NCI-H2196 treated with DMSO at 0.1 percent for 48 hours (cell line): ENCODE data around the gene ULBP2.

Experiments
- DNase-seq: peaks from one replicate; lab custom pipeline; 2025; ENCODE audit not compliant: unreplicated experiment; lab: John Stamatoyannopoulos, UW

The ULBP2 gene, protein sequence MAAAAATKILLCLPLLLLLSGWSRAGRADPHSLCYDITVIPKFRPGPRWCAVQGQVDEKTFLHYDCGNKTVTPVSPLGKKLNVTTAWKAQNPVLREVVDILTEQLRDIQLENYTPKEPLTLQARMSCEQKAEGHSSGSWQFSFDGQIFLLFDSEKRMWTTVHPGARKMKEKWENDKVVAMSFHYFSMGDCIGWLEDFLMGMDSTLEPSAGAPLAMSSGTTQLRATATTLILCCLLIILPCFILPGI

DNA sequence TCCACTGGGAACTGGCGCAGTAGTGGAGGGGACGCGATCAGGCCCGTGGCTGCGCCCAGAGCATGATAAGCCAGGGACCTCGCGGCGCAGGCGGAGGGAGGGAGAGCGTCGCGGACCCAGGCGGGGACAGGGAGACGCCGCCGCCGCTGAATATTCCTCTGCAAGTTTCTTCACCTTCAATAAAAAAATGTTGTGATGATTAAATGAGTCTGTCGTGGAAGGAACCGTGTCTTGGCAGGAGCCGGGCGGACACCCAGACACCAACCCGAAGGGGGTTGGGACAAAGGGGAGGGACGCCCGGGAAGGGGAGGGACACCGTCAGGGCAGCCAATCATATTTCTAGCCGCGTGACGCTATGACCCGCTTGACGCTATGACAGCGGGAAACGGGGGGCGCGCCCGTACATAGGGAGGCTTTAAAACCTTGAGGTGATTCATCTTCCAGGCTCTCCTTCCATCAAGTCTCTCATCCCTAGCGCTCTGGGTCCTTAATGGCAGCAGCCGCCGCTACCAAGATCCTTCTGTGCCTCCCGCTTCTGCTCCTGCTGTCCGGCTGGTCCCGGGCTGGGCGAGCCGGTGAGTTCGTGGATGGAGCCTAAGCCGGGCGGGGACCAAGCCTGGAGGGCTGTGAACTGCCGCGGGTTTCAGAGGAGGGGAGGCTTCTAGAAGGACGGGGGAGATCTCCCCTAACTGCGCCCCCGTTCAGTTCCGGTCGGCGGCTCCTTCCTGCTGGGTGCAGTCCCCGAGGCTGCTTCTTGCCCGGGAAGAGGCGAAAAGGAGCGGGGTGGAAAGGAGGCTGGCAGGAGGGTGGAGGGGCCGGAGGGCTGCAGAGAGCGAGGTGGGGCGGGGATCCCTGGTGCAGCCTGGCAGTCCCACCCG lies at the start of gene ULBP2:
Gene ULBP2 (plus strand): TSS at position 432 of the 878 bp plus-strand sequence. CDS start 59 bp downstream, at position 491.
- peak; percentile 61 for DNase-seq

DNA sequence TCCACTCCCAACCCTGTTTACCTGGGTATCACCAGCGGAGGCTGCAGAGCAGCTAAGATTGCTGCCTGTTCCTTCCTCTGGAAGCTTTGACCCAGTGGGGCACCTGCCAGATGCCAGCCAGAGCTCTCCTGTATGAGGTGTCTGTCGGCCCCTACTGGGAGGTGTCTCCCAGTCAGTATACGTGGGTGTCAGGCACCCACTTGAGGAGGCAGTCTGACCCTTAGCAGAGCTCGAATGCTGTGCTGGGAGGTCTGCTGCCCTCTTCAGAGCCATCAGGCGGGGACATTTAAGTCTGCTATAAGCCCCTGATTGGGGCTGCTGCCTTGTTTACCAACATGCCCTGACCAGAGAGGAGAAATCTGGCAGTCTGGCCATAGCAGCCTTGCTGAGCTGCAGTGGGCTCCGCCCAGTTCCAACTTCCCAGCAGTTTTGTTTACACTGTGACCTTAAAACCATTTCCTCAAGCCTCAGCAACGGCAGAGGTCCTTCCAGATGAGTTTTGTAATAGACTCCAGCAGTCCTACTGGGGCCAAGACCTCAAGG lies 46.7 kb upstream of the ULBP2 start:
- no peak for DNase-seq

DNA sequence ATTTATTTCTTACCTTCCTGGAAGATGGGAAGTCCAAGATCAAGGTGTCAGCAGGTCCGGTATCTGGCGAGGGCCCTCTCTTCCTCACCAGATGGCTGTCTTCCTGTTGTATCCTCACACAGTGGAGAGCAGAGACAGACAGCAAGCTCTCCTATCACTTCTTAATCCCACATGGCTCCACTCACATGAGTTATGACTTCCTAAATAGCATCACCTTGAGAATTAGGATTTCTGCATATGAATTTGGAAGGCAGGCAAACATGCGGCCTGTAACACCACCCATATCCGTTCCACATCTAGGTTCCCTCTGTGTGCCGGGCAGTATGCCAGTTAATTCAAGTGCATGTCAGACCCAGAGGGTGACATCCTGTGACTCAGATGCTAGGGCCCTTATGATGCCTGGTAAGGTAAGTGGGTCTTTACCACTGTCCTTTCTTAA lies 46.0 kb upstream of the ULBP2 start:
- DNase-seq, result no peak

DNA sequence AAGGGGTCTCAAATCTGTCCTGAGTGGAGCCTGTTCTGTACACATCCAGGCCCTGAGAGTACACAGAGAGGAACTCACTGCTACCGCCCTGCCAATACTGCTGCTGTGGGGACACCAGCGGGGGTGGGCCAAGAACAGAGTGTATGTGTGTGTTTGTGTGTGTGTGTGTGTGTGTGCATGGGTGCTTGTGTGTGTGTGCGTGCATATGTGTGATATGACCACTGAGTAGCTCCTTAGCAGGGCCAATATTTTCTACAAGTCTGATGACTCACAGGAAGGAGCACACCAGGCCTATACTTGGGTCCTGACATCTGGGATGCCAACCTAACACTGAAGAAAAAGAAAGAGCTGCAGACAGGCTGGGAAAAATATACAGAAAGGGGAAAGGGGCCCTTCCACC lies 45.3 kb upstream of the ULBP2 start:
- DNase-seq, result no peak

DNA sequence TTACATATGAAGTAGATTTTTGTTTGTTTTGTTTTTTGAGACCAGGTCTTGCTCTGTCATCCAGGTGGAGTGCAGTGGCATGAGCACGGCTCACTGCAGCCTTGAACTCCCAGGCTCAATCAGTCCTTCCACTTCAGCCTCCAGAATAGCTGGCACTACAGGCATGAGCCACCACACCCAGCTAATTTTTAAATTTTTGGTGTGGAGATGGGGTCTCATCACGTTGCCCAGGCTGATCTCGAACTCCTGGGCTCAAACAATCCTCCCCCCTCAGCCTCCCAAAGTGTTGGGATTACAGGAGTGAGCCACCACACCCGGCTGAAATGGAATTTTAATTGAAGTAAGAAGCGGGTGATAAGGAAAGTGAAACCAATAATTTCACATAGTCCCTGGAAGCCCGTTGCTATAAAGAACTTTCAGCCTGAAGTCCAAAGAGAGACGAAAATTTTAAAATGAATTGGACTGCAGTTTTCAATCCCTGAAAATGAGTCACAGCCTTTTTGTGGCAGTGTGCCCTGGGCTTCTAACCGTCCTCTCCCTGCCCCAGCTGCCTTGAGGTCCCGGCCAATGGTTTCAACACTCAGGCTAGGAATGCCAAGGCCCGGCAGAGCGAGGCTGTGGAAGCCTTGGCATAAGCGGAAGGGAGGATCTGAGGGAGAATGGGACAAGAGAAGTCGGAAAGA lies 44.7 kb upstream of the ULBP2 start:
- DNase-seq, result no peak

DNA sequence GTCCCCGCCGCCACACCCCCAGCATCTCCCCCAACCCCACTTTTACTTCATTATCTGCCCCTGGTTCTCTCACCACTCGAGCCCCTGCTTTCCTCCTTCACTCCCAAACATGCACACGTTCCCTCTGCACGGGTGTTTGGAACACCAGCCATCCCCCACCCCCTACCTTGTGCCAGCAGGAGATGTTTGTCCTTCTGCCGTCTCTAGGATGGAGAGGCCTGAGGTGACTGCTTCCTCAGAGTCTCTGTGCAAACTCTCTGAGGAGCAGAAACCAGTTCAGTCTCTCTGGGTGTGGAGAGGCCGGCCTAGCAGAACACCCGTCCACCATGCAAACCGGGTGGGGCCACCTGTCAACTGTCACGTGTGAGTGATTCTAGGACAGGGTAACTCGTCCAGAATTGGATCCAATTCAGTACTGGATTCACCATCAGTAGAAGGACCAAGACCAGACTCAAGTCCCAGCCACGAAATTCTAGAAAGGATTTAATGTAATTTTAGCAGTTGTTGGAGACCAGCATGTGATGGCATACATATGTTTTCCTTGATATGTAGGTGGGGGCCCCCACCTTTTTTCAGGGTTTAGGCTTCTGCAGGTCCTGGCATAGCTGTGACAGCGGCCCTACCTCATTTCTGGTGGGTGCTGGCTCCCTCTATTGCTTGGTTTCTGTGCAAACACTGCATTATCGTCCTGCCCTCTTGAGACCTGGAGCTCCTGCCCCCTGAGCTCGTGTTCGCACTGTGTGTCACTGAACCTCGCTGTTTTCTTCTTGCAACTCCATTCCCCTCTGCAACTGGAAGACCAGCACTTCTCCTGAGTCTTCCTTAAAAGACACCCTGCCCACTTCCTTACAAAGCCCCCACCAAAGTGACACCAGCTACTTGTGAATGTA lies 43.7 kb upstream of the ULBP2 start, which contains the start of gene RAET1E:
Gene RAET1E (minus strand): TSS at position 259 of the 890 bp plus-strand sequence. CDS start 7,212 bp downstream, outside the sequence.
- DNase-seq, result no peak

DNA sequence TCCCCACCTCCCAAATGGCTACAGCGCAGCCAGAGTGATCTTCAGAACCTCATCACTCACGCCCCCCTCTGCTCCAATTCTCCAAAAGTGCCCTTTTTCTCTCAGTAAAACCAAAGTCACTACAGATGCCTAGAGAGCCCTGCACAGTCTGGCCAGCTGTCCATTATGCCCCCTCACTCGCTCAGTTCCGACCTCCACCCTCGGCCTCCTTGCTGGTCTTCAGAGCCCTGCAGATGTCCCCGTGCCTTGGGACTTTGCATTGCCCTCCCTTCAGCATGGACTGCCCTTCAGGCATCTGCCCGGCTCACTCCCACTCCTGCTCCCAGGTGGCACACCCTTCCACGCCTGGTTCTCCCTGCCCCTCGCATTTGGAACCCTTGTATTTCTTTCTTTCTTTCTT lies 42.8 kb upstream of the ULBP2 start:
- DNase-seq, result no peak

DNA sequence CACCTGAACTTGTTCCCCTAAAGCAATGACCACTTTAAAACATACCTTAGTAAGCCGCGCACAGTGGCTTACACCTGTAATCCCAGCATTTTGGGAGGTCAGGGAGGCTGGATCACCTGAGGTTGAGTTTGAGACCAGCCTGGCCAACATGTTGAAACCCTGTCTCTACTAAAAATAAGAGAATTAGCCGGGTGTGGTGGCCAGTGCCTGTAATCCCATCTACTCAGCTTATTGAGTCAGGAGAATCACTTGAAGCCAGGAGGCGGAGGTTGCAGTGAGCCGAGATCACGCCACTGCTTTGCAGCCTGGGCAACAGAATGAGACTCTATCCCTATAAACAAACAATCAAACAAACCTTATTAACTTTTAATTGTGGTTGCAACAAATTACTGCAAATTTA lies 42.3 kb upstream of the ULBP2 start:
- no peak for DNase-seq

DNA sequence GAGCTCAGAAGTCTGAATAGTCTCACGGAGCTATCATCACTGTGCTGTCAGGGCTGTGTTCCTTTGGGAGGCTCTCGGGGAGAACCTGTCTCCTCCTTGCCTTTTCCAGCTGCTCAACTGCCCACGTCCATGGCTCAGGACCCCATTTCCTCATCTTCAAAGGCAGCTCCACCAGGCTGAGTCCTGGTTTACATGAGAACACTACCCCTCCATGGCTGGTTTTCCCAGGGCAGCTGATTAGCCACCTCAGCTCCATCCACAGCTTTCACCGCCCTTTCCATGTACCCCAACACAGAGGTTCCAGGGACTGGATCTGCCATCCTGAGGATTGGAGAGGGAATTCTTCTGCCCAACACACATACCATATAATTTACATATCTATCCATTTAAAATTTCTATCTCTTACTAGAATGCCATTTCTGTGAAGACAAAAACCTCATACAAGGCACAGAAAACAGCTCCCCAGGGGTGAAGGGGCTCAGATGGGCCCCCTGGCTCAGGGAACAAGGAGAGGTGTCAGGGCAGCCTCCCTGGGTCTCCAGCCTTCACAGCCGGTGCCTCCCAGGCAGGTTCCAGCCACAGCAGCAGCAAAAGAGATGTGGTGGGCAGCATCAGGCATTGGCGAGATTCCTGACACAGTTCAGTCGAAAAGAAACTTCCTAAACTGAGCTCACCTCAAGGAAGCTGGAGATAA lies 41.7 kb upstream of the ULBP2 start:
- DNase-seq, result no peak

DNA sequence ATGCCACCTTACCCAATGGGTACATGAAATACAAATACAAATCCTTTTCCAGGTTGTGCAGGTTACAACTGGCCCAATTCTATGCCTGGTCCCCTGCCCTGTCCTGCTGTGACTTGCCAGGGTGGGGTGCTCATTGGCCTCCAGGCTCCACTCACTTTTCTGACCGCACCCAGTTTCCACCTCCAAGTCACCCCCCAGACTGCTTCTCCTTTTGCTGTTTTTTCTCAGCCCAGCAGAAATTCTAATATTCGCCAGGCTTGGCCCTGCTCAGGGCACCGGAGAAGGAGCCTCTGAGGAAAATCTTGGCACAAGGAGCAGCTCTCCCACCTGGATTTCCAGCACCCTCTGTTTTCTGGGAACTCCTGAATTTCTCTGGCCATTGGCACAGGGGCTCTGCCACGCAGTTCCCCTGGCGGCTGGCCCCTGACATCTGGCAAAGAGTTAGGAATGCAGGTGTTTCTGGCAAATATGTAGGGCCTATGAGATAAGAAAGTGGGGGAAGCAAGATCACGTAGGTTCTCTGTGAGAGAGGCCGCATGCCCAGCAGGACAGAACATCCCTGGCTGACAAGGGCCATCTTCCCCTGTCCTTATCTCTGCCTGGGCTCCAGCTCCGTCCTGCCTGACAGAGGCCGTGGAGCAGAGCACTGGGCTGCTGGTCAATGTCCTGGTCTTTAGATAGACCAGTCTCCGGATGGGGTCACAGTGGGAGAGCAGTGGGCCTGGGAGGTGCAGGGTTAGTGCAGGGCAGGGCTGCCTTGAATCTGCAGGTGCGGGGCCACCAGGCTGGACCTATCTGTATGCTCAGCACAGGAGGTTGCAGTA lies 41.0 kb upstream of the ULBP2 start:
- no peak for DNase-seq

DNA sequence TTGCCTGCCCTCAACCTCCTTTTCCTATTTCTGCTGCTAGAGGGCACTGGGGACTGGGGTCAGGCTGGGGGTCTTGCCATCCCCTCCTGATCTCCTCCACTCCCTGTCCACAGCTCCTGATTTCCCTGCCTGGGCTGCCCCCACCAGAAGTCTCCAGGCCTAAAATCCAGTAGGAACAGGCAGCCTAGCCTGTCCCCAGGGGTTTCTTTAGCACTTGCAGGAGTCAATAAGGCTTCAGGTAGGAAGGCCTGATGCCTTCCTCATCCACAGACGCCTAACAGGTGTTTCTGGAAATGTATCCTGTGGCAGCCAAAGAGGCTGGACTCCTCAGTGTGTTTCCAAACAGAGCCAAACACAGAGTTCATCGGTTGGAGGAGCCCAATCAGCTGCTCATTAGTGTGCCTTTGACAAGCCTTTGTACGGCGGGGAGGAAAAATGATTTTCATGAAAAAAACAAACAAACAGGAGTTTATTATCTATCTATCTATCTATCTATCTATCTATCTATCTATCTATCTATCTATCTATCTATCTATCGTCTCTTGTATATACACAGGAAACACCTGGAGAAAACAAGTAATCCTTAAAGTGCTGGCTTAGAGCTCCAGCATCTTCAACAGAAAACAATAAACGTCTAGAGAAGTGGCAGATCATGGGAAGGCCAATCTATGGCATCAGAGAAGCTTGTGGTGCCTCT lies 40.2 kb upstream of the ULBP2 start:
- DNase-seq, result no peak

DNA sequence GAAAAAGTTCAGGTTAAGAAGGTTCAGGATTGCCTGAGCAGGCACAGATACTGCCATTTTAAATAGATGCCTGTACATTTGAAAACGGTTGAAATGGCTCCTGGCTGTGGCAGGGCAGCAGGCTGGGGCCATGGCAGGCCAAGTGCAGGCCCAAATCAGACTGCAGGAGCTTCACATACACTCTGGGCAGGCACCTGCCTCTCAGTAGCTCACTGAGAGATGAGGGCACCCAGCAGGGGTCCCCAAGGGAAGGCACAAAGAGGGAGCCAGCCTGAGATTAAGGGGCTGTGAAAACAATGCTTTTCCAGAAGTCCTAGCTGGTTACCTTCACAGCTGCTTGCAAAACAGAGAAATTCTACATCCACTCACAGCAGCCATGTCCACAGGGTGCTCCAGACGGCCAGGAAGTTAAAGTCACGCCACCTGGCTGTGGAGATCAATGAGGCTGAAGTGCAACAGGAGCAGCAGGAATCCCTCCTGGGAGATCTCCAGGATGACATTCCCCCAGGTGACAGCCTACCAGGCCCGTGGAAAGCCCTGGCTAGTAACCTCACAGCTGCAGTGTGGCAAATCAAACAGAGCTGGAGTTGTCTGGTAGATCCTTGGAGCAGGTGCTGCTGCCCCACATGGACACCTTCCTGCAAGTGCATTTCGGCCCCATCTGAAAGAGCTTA lies 37.7 kb upstream of the ULBP2 start:
- DNase-seq, result no peak

DNA sequence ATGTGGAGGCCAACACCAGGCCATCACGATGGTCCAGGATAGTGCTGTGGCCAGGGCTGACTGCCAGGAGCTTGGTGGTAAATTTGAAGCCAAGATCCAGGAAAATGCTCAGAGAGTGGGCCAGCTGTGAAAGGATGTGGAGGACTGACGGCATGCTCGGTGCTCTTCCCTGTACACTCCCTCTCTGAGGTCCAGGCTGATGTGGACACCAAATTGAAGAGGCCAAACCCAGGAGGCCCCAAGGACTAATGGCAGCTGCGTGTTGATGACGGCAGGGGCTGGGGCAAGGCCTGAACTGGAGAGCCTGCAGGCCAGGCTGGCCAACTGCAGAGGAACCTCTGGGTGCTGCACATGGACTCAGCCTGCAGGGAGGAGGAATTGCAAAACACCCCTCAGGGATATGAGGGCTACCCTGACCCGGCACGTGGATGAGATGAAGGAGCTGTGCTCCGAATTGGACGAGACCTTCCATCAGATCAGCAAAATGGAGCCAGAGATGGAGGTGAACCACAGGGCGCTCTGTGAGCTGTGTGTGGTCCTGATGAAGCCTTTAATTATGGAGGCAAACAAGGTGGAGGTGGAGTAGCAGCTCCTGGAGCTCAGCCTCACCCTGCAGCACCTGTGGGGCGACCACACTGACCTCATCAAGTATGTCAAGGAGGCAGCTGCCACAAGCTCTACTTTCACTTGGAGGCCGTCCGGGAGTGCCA lies 37.0 kb upstream of the ULBP2 start:
- DNase-seq, result no peak

DNA sequence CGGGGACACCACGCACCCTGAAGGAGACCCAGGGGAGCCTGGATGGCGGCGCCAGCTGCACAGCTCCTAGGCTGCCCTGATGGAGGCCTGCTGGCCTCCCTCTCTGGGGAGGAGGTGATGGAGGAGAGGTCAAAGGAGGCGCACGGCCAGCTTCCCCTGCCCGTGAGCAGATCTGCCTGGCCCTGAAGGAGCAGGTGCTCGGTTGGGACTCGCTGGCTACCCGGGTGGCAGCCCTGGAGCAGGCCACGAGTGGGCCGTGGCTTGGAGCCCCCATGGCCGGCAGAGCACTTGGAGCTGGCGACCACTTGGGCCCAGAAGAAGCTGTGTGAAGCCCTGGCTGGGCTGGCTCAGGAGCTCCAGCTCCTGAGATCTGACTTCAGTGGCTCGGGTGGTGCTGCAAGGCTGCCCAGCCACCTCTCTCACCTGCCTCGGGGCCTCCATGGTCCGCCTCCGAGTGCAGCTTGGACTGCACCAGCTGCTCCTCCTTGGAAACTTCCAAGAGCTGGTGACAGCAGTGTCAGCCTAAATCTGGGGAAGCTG lies 36.4 kb upstream of the ULBP2 start:
- DNase-seq, result no peak

DNA sequence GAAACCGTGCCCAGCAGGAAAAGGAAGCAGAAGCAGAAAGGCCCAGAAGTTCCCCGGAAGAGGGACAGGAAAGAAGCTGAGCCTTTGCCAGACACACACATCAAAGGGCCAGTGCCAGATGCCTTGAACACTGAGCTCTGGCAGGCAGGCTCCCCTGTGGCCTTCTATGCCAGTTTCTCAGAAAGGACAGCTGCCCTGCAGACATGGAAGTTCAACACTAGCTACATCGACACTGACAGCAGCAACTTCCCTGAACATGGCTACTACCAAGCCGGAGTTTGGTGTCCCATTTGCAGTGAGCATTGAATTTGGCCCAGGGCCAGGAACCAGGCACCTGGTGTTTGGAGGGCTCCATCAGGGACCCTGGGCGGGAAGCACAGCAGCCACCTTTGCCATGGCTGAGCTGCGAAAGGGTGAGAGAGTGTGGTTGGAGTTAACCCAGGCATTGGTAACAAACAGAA lies 35.9 kb upstream of the ULBP2 start:
- DNase-seq, result no peak

DNA sequence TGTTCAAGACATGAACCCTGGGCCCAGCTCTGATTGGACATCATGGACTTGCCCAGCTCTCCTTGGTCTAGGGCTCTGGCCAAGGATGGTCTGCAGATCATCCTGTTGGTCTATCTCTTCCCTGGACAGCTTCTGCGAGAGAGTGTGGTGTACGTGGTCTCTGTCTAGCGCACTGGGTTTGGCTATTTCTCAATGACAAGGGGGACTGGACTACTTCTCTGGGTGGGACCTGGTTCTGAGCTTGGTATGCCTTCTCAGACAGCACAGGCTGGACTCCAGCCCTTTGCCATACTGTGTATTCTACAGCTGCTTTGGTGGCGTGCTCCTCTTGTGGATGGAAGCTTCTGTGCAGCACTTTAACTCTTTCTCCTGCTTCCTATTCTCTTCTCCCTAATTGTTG lies 35.4 kb upstream of the ULBP2 start:
- DNase-seq, result no peak

DNA sequence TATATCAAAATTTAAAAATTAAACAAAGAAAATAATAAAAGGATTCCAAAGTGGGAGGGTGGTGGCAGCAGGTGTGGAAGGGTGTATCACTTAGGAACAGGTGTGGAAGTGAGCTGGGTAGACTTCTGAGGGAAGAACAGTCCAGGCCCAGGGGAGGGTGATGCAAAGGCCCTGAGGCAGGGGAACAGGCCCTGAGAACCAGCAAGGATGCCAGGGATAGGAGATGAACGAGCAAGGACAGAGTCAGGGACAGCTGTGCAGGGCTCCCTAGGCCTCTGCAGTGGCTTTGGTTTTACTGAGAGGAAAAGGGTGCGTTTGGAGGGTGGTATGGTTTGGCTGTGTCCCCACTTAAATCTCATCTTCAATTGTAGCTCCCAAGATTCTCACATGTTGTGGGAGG lies 34.5 kb upstream of the ULBP2 start:
- no peak for DNase-seq
